Thyroid gland (tissue), 4 donors: ENCODE data around the gene TMUB2.

ENCODE experiments used
- CTCF ChIP-seq, 6 experiments: fragments of 200-600 bp in 3 of 6; fragments of 450-650 bp in 3 of 6; sonication (generic) in 3 of 6; IDR thresholded peaks; one replicate each; pipeline ENCODE4 v1.5.1; 2016 to 2019; ENCODE audit warnings: antibody characterized with exemption in 6 of 6, mild to moderate bottlenecking in 2 of 6, inconsistent platforms in 1 of 6, moderate library complexity in 1 of 6
- POLR2A ChIP-seq, 2 donors: fragments of 450-650 bp; IDR thresholded peaks; one replicate each; pipeline ENCODE4 v1.6.1; 2017; ENCODE audit warnings: antibody characterized with exemption in 2 of 2, mild to moderate bottlenecking in 2 of 2, moderate library complexity in 1 of 2

- TF ChIP-seq CTCF (IDR thresholded peaks at IDR 0.05) = no peak
- TF ChIP-seq POLR2A (IDR thresholded peaks at IDR 0.05) = no peak
Measured at GRCh38 chr17:44191369-44191768, 4.6 kb downstream of the TMUB2 start.
